CD4-positive, alpha-beta T cell treated with Interferon alpha-2 for 1 hour (primary cell): ENCODE measurements around the gene LILRB1.
A peak's percentile ranks its signal among the peaks of the same experiment; 100 is the strongest.
"Not testable (repeated sequence)": the region's sequence is repeated elsewhere in the genome, so short reads cannot be mapped to it uniquely, and the experiment has no call there.

ENCODE experiments used
- DNase-seq, 2 donors: peaks; one replicate each; pipeline ENCODE4 v3.0.0-alpha.2; 2020 to 2022

LILRB1 gene

DNA sequence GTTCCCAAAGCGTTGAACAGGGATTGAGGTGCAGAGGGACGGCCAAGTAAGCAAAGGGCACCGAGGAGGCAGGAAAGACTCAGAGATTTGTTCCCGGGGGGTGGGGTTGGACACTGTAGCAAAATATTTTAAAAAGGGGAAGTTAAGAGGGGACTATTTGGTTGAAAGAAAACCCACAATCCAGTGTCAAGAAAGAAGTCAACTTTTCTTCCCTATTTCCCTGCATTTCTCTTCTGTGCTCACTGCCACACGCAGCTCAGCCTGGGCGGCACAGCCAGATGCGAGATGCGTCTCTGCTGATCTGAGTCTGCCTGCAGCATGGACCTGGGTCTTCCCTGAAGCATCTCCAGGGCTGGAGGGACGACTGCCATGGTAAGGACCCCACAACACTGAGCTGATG, at the start of gene LILRB1:
LILRB1 (plus strand) TSS at position 223 of the 400 bp plus-strand sequence. CDS start 590 bp downstream, outside the sequence.
- DNase-seq = not testable (repeated sequence)

DNA sequence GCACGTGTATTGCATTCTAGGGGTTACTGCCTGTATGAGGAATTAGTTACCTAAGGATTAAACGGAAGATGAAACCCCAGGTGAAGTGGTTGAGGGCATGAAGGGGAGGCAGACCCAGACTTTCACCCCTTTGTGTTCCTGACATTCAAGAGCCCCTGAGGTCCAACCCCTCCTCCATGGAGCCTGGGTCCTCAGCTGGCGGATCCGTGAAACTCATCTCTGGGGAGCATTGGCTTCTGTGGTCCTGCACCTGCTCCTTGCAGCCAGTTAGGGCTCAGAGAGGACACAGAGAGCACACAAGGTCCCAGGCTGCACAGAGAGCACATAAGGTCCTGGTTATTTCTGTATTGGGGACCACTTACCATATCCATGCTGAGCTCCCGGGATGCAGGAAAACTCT, 43.9 kb upstream of the LILRB1 start:
- no peak for DNase-seq

DNA sequence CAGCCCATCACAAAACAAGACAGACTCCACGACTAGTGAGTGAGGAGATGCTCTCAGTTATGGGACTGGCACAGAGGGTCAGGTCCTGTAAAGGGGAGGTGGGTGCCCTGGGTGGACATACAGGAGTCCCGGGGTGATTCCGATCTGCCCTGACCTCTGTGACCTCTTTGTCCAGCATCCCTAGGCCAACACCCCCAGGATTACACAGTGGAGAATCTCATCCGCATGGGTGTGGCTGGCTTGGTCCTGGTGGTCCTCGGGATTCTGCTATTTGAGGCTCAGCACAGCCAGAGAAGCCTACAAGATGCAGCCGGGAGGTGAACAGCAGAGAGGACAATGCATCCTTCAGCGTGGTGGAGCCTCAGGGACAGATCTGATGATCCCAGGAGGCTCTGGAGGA, 43.3 kb upstream of the LILRB1 start:
- DNase-seq = no peak

DNA sequence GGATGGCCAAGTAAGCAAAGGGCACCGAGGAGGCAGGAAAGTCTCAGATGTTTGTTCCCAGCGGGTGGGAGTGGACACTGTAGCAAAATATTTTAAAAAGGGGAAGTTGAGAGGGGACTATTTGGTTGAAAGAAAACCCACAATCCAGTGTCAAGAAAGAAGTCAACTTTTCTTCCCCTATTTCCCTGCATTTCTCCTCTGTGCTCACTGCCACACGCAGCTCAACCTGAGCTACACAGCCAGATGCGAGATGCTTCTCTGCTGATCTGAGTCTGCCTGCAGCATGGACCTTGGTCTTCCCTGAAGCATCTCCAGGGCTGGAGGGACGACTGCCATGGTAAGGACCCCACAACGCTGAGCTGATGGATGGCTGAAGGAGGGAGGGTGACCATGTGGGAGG, 36.8 kb upstream of the LILRB1 start, which contains the start of gene LILRA1:
LILRA1 (plus strand) TSS at position 188 of the 400 bp plus-strand sequence. CDS start 613 bp downstream, outside the sequence.
- not testable (repeated sequence) for DNase-seq

DNA sequence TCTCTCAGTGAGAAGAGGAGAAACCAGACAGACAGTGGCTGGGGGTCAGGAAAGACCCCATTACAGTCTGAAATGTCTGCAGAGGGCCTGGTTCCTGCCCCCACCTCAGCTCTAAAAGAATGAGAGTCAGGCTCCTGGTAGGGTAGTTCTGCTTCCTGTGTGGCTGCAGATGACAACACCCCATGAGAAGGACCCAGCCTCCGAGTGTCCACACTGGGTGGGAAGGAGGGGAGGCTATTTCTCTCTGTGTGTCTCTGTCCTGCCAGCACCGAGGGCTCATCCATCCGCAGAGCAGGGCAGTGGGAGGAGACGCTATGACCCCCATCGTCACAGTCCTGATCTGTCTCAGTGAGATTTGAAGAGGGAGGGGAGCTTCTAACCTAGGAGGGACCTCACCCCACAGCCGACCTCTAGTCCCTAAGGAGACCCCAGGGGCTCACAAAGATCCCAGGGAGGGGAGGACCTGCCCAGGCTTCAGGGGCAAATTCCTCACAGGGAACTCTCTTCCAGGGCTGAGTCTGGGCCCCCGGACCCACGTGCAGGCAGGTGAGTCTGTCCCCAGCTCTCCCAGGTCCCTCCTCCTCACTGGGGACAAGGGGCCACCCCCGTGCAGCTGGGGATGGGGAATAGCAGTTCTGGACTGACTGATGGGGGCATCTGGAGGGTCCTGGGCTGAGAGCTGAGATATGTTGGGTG, 36.2 kb upstream of the LILRB1 start:
- DNase-seq = not testable (repeated sequence)

DNA sequence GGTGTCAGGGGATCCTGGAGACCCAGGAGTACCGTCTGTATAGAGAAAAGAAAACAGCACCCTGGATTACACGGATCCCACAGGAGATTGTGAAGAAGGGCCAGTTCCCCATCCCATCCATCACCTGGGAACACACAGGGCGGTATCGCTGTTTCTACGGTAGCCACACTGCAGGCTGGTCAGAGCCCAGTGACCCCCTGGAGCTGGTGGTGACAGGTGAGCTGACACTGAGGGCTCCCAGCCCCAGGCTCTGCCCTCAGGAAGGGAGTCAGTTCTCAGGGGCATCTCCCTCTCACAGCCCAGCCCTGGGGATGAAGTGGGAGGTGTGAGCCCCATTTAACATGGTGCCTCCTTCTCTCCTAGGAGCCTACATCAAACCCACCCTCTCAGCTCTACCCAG, 35.5 kb upstream of the LILRB1 start:
- DNase-seq = no peak

DNA sequence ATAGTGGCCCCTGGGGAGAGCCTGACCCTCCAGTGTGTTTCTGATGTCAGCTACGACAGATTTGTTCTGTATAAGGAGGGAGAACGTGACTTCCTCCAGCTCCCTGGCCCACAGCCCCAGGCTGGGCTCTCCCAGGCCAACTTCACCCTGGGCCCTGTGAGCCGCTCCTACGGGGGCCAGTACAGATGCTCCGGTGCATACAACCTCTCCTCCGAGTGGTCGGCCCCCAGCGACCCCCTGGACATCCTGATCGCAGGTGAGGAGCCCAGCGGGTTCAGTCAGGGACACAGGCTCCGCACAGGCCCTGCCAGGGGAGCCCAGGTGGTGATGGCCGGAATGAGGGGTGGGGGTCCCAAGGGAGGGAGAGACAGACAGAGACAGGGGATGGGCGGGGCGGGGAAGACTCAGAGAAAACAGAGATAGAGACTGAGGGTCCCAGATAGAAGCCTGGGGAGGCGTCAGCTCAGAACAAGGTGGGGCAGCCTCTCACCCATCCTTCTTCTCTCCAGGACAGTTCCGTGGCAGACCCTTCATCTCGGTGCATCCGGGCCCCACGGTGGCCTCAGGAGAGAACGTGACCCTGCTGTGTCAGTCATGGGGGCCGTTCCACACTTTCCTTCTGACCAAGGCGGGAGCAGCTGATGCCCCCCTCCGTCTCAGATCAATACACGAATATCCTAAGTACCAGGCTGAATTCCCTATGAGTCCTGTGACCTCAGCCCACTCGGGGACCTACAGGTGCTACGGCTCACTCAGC, 34.4 kb upstream of the LILRB1 start:
- not testable (repeated sequence) for DNase-seq

DNA sequence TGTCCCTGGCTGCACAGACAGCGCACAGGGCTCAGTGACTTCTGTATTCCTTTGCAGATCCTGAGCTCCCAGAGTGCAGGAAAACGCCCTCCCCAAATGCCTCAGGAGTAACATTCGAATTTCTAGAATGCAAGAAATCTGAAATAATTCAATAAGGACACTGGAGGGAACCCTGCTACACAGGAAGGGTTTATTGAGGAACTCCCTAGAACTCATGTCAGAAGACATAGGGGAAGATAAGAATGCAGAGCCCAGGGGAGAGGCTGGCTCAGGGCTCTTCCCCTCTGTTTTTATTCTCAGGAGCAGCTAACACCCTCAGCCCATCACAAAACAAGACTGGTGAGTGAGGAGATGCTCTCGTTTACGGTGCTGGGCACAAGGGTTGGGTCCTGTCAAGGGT, 30.1 kb upstream of the LILRB1 start:
- no peak for DNase-seq

DNA sequence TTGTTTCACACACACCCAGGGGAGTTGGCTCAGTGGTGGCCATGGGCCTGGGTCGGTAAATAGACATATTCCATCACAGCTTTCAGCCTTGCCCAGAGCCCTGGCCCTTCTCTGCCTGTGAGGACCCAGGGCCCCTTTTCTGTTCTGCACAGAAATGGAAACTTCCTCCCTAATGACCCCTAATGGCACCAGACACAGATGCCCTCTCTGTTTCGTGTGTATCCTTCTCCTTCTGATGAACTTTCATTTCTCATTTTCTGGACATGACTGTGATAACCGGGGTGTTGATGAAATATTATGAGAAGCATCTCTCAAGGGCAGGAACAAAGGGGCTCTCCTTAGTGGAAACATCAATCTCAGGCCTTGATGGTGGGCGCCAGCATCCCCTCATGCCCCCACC, 24.1 kb upstream of the LILRB1 start:
- peak in 1 of 2 donors; percentile 20 for DNase-seq

DNA sequence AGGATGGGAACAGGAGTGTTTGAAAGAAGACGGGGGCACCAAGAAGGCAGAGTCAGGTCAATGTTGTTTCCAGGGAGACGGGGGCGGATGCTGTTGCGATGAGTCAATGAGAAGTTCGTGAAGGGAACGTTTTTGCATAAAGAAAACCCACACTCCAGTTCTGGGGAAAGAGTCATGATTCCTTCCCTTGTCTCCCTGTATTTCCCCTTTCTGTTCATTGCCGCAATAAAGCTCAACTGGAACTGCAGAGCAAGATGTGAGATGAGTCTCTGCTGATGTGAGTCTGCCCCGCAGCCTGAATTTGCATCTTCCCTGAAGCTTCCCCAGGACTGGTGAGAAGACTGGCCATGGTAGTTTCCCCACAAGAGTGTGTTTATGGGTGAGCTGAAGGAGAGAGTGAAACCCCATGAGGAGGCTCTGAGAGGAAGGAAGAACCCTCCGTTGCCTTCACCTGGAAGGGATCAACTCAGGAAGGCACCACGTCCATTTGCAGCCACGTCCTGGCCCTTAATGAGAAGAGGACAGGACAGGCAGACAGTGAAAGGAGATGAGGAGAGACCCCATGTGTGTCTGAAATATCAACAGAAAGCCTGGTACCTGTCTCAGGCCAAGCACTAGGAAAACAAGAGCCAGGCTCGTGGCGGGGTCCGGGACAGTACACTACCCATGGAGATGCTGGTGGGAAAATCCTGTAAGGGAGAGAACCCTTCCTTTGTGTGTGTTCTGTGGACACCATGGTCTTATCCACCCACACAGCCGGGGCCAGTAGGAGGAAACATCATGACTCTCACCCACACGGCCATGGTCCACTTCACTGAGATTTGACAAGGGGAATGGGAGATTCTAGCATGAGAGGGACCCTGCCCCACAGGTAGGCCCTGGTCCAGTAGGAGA, 23.1 kb upstream of the LILRB1 start:
- peak in 1 of 2 donors; percentile 58 for DNase-seq

DNA sequence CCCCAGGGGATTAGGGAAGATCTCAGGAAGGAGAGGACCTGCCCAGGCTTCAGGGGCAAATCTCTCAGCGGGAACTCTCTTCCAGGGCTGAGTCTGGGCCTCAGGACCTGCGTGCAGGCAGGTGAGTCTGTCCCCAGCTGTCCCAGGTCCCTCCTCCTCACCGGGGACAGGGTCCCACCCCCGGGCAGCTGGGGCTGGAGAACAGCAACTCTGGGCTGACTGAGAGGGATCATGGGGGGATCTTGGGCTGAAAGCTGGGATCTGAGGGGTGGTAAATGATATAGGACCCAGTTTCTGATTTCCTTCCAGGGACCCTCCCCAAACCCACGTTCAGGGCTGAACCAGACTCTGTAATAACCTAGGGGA, 22.5 kb upstream of the LILRB1 start:
- no peak for DNase-seq

DNA sequence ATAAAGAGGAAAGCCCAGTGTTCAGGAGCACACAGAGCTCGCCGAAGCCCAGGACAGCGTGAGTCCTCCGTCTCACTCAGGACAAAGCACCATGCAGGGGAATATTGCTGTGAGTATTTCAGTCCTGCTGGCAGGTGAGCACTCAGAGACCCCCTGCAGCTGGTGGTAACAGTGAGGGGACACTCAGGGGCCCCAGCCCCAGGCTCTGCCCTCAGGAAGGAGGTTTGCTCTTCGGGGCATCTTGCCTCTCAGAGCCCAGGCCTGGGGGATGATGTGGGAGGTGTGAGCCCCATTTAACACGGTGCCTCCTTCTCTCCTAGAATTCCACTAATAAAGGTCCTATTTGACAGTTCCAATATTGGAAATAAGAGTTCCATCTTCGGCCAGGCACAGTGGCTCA, 22.1 kb upstream of the LILRB1 start:
- no peak for DNase-seq

DNA sequence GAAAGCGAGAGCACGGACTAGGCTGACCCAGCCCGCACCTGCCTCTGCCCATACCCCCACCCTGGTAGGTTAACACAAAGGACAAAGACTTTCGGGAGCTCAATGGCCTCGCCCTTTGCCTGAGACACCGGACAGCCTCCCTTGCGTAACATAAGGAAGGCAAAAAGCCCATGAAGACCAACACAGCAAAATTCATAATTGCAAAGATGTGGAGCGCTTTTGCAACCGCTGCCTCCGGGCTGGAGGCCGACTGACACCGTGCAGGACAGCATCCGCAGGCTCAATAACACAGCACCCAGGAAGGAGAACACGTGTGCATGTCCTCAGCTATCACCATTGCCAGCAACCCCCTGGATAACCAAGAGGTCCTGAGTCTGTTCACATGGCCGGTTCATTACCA, 21.5 kb upstream of the LILRB1 start:
- no peak for DNase-seq

DNA sequence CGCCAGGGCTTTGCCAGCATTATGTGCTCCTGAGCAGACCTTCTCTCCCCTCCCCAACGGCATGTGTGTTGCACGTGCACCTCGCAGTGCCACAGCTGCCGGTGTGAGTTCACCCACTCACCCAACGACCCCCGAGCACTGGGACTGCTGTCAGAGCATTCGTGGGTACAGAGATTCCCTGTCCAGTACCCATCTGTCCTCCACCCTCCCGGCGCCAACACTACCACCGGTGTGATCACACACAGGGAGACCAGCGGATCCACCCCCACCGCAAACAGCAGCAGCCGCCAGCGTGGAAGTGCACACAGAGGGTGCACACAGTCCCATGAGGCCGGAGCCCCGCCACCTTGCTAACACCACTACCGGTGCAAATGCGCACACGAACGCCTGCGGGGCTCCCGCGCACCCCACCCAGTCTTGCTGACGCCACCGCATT, 20.9 kb upstream of the LILRB1 start:
- no peak for DNase-seq

DNA sequence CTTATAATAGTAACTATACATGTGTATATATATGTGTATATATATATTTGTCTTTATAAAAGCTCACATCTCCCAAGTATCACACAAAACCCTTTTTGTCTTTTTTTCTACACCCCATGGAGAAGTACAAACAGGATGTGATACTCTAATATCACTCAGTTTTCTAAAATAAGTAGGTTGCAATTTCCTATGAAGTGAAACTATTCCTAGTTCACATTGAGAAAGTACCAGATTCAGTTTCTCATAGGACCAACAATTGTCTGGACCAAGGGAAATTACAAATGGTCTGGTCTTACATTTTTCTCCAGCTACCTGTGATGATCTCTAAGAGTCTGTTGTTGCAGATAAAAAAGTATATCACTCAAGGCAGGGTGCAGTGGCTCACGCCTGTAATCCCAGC, 17.9 kb upstream of the LILRB1 start:
- no peak for DNase-seq

DNA sequence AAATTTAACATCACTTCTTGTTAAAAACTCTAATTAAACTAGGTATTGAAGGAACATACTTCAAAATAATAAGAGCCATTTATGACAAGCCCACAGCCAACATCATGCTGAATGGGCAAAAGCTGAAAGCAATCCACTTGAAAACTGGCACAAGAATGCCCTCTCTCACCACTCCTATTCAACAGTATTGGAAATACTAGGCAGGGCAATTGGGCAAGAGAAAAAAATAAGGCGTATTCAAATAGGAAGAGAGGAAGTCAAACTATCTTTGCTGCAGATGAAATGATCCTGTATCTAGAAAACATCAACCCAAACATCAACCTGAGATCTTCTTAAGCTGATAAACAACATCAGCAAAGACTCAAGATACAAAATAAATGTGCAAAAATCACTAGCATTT, 15.6 kb upstream of the LILRB1 start:
- no peak for DNase-seq

DNA sequence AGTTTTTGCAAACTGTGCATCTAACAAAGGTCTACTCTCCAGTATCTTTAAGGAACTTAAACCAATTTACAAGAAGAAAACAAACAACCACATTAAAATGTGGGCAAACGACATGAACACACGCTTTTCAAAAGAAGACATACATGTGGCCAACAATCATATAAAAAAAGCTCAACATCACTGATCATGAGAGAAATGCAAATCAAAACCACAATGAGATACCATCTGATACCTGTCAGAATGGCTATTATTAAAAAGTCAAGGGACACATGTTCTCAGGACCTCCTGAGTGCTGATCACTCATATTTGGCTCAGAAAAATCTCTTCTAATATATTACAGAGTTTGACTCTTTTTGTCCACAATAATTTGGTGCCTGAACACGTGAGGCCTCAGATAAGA, 14.2 kb upstream of the LILRB1 start:
- DNase-seq = no peak

DNA sequence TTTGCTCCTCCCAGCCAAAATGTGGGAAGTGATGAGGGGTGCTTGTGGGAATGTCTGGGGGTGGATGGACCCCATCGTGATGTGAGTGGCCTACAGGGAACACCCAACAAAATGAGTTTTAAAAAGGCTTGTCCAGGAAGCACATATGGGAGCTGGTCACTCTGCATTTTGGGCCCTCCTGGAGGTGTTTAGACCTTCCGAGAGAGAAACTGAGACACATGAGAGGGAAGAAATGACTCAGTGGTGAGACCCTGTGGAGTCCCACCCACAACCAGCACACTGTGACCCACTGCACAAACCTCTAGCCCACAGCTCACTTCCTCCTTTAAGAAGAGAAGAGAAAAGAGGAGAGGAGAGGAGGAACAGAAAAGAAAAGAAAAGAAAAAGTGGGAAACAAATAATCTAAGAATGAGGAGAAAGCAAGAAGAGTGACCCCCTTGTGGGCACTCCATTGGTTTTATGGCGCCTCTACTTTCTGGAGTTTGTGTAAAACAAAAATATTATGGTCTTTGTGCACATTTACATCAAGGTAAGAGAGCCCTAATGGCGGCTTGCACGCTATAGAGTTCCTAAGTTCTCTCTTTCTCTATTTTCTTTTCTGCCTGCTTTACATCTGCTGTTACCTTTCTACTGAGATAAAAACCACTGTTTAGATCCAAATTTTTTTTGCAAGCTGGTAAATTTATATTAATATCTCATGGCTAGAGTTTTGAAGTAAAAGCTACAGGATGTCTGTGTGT, 13.3 kb upstream of the LILRB1 start:
- DNase-seq = no peak

DNA sequence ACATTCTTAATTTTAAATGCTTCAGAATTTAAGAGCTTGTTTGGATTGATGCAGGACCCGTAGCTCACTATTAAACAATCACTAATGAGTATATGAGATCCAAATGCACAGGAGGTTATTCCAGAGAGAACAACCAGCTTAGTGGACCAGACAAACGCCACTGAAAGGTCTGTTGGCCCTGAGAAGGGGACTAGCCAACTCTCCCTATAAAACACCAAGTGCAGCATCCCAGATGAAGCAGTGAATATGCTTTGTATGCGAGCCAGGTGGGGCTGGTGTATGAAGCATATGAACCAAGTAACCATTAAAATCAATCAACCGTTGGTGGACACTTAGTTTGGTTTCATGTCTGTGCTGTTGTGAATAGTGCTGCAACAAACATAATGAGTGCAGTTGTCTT, 9.8 kb upstream of the LILRB1 start:
- DNase-seq = no peak

DNA sequence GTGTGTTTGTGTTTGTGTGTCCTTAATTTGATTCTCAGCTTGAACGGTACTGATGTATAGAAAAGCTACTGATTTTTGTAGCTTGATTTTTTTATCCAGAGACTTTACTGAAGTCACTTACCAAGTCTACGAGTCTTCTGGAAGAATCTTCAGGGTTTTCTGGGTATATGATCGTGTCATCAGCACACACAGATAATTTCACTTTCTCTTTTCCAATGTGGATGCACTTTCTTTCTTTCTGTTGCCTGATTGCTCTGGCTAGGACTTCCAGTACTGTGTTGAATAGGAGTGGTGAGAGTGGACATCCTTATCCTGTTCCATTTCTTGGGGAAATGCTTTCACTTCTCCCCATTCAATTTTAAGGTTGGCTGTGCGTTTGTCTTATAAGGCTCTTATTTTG, 7.9 kb upstream of the LILRB1 start:
- DNase-seq = no peak

DNA sequence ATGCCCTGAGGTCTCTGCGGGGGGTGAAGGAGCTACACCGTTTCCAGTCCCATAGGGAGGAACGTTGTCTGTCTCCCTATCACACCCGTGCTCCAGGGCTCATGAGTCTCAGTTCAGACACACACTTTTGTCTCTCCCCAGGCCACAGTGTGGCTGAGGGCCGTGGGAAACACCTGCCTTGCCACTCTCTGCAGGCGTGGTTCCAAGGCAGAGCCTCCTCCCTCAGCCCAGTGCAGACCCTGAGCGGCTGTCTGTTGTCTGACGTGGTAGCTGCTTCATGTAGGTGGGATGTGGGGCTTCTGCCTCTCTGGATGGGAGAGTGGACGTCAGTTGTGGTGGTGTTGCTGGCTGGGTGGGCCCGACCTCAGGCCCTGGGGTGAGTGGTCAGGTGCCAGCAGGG, 6.0 kb upstream of the LILRB1 start:
- not testable (repeated sequence) for DNase-seq

DNA sequence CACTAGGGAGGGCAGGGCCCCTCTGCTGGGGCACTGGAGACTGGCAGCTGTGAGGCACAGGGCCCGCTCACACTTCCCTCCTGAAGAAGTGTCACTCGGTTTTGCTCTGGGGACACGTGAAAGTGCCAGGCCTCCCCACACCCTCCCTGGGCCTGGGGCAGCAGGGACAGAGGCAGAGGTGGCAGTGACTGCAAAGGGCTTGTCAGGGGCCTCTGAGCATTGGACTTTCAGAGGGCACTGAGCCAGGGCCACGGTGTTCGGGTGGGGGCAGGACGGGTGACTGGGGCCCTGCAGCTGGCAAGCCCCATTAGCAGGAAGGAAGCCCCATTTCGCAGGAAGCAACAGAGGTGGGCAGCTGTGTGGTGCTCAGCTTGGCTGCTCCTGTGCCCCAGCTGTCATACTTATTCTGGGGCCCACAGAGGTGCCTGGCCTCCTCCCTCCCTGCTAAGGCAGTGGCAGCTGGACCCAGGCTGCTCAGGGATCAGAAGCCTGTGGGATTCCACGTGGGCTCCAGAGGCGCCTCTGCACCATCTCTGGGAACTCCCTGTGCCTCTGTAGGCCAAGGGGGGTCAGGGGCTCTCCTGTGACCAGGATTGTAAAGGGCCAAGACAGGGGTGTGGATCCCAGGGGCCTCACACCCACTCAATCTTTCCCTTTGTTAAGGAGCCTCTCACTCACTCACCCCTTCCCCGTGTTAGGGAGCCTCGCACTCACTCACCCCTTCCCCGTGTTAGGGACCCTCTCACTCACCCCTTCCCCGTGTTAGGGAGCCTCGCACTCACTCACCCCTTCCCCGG, 5.2 kb upstream of the LILRB1 start:
- peak in 1 of 2 donors; percentile 35 for DNase-seq
